Measurements from ENCODE around the gene ZNF556.

GRCh38 chr19:2822846-2823245, 44.3 kb upstream of the ZNF556 start:
- TF ChIP-seq CTCF (IDR thresholded peaks at IDR 0.05; ENCODE audit: low read depth, low read length), result no peak
- TF ChIP-seq, protein P1, sequence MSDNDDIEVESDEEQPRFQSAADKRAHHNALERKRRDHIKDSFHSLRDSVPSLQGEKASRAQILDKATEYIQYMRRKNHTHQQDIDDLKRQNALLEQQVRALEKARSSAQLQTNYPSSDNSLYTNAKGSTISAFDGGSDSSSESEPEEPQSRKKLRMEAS (IDR thresholded peaks at IDR 0.05; ENCODE audit: low read depth, low read length), result no peak
- no peak for TF ChIP-seq POLR2A (IDR thresholded peaks at IDR 0.05; ENCODE audit: extremely low read depth, insufficient read length)

Data from NB4 (cell line).